GM21737 (cell line): Measurements from ENCODE around the gene DSCAM.
"Not testable (repeated sequence)": the region's sequence is repeated elsewhere in the genome, so short reads cannot be mapped to it uniquely, and the experiment has no call there.

Experiments used
- ATAC-seq: cut with Tn5 transposase; IDR thresholded peaks from one replicate; pipeline ENCODE4 v1.9.1; 2021; ENCODE audit warnings: mild to moderate bottlenecking, moderate library complexity; ENCODE audit not compliant: unreplicated experiment

The DSCAM gene

GRCh38 chr21:40194185-40194980 lies 652.6 kb downstream of the DSCAM start:
- no peak for ATAC-seq

- ATAC-seq, result no peak
Measured at GRCh38 chr21:40191616-40192015, 655.3 kb downstream of the DSCAM start.

- ATAC-seq, result no peak
Measured at GRCh38 chr21:40191196-40191595, 655.8 kb downstream of the DSCAM start.

GRCh38 chr21:40187946-40188654 lies 658.9 kb downstream of the DSCAM start:
- ATAC-seq, result no peak

- no peak for ATAC-seq
Measured at GRCh38 chr21:40187244-40187643, 659.7 kb downstream of the DSCAM start.

GRCh38 chr21:40186045-40186444 lies 660.9 kb downstream of the DSCAM start:
- ATAC-seq, result no peak

- ATAC-seq, result no peak
Measured at GRCh38 chr21:40185208-40185607, 661.8 kb downstream of the DSCAM start.

- not testable (repeated sequence) for ATAC-seq
Measured at GRCh38 chr21:40182491-40182890, 664.5 kb downstream of the DSCAM start.

GRCh38 chr21:40179166-40179565 lies 667.8 kb downstream of the DSCAM start:
- no peak for ATAC-seq

GRCh38 chr21:40178726-40179125 lies 668.2 kb downstream of the DSCAM start:
- ATAC-seq, result no peak

- no peak for ATAC-seq
Measured at GRCh38 chr21:40177979-40178378, 669.0 kb downstream of the DSCAM start.

- ATAC-seq, result no peak
Measured at GRCh38 chr21:40176724-40177123, 670.2 kb downstream of the DSCAM start.

GRCh38 chr21:40173816-40174215 lies 673.1 kb downstream of the DSCAM start:
- ATAC-seq, result no peak

GRCh38 chr21:40169971-40170370 lies 677.0 kb downstream of the DSCAM start:
- ATAC-seq, result no peak

- no peak for ATAC-seq
Measured at GRCh38 chr21:40166291-40166843, 680.6 kb downstream of the DSCAM start.

GRCh38 chr21:40165773-40166070 lies 681.2 kb downstream of the DSCAM start:
- ATAC-seq, result no peak

GRCh38 chr21:40164905-40165772 lies 681.8 kb downstream of the DSCAM start:
- ATAC-seq, result no peak

- ATAC-seq, result no peak
Measured at GRCh38 chr21:40162075-40162474, 684.9 kb downstream of the DSCAM start.

- no peak for ATAC-seq
Measured at GRCh38 chr21:40160911-40161310, 686.0 kb downstream of the DSCAM start.

- ATAC-seq, result no peak
Measured at GRCh38 chr21:40158366-40158765, 688.6 kb downstream of the DSCAM start.

GRCh38 chr21:40155563-40155962 lies 691.4 kb downstream of the DSCAM start:
- no peak for ATAC-seq
